Neural crest cell (in vitro differentiated cells): ENCODE measurements around the gene COPG2. TPM values are rescaled to one million over a fixed set of nuclear protein-coding genes. Genes with fewer than 3 reads are reported as not detected.

Experiments used
- DNase-seq: peaks from one replicate; pipeline ENCODE4 v3.0.0; 2021; ENCODE audit warnings: low read depth, mixed read lengths, low spot score
- H3K27ac Mint-ChIP-seq: one replicate; pipeline ENCODE4 v1.8.0; 2021; ENCODE audit warnings: mild to moderate bottlenecking, mixed read lengths; ENCODE audit not compliant: unreplicated experiment
- H3K27me3 Mint-ChIP-seq: 2 replicates; pipeline ENCODE4 v1.8.0; 2021; ENCODE audit warnings: low read depth, mild to moderate bottlenecking, mixed read lengths
- H3K36me3 Mint-ChIP-seq: 2 replicates; pipeline ENCODE4 v1.8.0; 2021; ENCODE audit warnings: low read depth, mild to moderate bottlenecking, mixed read lengths
- H3K4me1 Mint-ChIP-seq: 2 replicates; pipeline ENCODE4 v1.8.0; 2021; ENCODE audit warnings: mixed read lengths
- H3K4me3 Mint-ChIP-seq: one replicate; pipeline ENCODE4 v1.8.0; 2021; ENCODE audit warnings: mild to moderate bottlenecking, mixed read lengths
- H3K9me3 Mint-ChIP-seq: 2 replicates; pipeline ENCODE4 v1.8.0; 2021; ENCODE audit warnings: mixed read lengths
- total RNA-seq: library from RNA; stranded (reverse); gene quantifications from 2 replicates; pipeline ENCODE4 v1.2.1, GENCODE V29; 2021
- TF ChIP-seq, protein P1 (sequence below): fragments of 200-600 bp; sonication (generic); conservative IDR thresholded peaks from 2 replicates; pipeline ENCODE4 v1.5.0; 2021; ENCODE audit warnings: antibody characterized with exemption, mild to moderate bottlenecking

Gene COPG2
- total RNA-seq, 1 donor from 2014 or later, result 62.7 TPM

- TF ChIP-seq, protein P1, sequence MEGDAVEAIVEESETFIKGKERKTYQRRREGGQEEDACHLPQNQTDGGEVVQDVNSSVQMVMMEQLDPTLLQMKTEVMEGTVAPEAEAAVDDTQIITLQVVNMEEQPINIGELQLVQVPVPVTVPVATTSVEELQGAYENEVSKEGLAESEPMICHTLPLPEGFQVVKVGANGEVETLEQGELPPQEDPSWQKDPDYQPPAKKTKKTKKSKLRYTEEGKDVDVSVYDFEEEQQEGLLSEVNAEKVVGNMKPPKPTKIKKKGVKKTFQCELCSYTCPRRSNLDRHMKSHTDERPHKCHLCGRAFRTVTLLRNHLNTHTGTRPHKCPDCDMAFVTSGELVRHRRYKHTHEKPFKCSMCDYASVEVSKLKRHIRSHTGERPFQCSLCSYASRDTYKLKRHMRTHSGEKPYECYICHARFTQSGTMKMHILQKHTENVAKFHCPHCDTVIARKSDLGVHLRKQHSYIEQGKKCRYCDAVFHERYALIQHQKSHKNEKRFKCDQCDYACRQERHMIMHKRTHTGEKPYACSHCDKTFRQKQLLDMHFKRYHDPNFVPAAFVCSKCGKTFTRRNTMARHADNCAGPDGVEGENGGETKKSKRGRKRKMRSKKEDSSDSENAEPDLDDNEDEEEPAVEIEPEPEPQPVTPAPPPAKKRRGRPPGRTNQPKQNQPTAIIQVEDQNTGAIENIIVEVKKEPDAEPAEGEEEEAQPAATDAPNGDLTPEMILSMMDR, result no peak
- H3K4me3 Mint-ChIP-seq, result no peak overlapping the region
- no peak for DNase-seq
- no peaks in the 10 kb centered on the region for H3K9me3 Mint-ChIP-seq
- no peak overlapping the region for H3K27ac Mint-ChIP-seq
- no peaks in the 10 kb centered on the region for H3K27me3 Mint-ChIP-seq
- no peaks in the 10 kb centered on the region for H3K36me3 Mint-ChIP-seq
- H3K4me1 Mint-ChIP-seq, result no peaks in the 10 kb centered on the region
Observed at GRCh38 chr7:130689683-130690082, 21.1 kb upstream of the COPG2 start.

DNA sequence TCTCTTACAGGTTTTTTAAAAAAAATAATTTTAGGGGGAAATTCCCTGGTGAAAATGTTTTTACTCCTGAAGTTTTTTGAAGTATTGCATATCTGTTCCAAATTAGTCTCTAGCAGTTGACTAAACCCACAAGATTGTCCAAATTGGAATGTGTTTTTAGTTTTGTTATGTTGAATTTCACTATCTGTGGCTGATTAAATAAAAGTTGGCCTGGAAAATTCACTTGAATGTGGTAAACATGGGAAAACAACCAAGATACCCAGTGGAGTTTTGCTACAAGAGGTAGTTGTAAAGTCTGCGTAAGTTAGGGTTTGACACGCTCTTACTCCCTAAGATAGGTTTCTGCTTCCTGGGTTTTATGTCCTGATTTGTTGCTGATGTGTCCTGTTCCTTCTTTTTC is 14.5 kb upstream of the COPG2 start:
- H3K9me3 Mint-ChIP-seq, result no peaks in the 10 kb centered on the region
- no peaks in the 10 kb centered on the region for H3K4me1 Mint-ChIP-seq
- H3K4me3 Mint-ChIP-seq, result no peak overlapping the region
- H3K27me3 Mint-ChIP-seq, result no peaks in the 10 kb centered on the region
- H3K36me3 Mint-ChIP-seq, result no peaks in the 10 kb centered on the region
- no peak for DNase-seq
- TF ChIP-seq, protein P1, result no peak
- no peak overlapping the region for H3K27ac Mint-ChIP-seq

- Mint-ChIP-seq H3K9me3 (no peaks in the 10 kb centered on the region), H3K27ac (no peak overlapping the region), H3K4me1 (peaks cover 4% of the 10 kb centered on the region), H3K27me3 (no peaks in the 10 kb centered on the region), H3K36me3 (no peaks in the 10 kb centered on the region), H3K4me3 (no peak overlapping the region)
- TF ChIP-seq, protein P1, result no peak
- DNase-seq, result no peak
Observed at GRCh38 chr7:130674456-130674855, 5.9 kb upstream of the COPG2 start.

DNA sequence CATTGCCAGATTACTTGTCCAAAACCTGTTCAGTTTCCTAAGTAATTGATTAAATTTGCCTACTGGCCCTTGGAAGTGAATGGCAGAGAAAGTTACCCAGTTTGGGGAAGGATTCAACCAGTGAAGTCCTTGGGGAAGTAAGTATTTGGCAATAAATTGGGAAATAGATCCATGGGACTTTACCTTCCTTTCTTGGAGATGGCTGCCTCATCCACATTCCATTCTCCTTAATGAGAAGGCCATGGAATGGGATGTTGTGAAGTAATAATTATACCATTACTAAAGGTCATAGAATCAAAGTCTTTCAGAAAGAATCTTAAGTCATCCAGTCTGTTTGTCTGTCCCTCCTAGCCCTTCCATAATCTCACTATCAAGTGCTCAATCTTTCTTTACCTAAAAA is 4.5 kb upstream of the COPG2 start:
- H3K4me1 Mint-ChIP-seq, result peaks cover 11% of the 10 kb centered on the region
- H3K36me3 Mint-ChIP-seq, result no peaks in the 10 kb centered on the region
- no peaks in the 10 kb centered on the region for H3K27me3 Mint-ChIP-seq
- no peak for DNase-seq
- H3K9me3 Mint-ChIP-seq, result no peaks in the 10 kb centered on the region
- TF ChIP-seq, protein P1, result no peak
- no peak overlapping the region for H3K27ac Mint-ChIP-seq
- no peak overlapping the region for H3K4me3 Mint-ChIP-seq

DNA sequence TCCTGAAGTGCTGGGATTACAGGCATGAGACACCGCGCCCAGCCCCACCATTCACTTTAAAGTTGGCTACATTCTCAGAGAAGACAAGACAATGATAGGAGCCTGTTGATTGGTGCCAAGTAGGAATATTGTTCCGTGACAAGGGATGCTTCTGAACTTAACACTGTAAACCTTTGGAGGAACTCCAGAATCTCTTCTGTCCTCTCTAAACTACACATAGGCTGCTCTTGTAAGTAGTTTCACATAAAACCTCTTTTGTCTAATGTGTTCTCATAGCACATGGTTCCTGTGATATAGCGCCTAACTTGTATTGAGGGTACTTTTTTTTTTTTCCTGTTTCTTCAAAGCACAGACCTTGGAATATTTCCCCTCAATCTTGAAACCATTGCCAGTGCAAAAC is 3.6 kb upstream of the COPG2 start:
- no peak for DNase-seq
- H3K4me1 Mint-ChIP-seq, result peaks cover 18% of the 10 kb centered on the region
- no peaks in the 10 kb centered on the region for H3K27me3 Mint-ChIP-seq
- no peak overlapping the region for H3K4me3 Mint-ChIP-seq
- TF ChIP-seq, protein P1, result no peak
- no peaks in the 10 kb centered on the region for H3K9me3 Mint-ChIP-seq
- H3K27ac Mint-ChIP-seq, result no peak overlapping the region
- H3K36me3 Mint-ChIP-seq, result no peaks in the 10 kb centered on the region

- DNase-seq, result no peak
- Mint-ChIP-seq H3K27ac (peak overlapping the region; percentile 40), H3K36me3 (no peaks in the 10 kb centered on the region), H3K4me3 (peak overlapping the region; percentile 93), H3K27me3 (no peaks in the 10 kb centered on the region), H3K4me1 (peaks cover 20% of the 10 kb centered on the region), H3K9me3 (no peaks in the 10 kb centered on the region)
- TF ChIP-seq, protein P1, result no peak
Observed at GRCh38 chr7:130669085-130669700, 645 bp upstream of the COPG2 start.
